Ovary (tissue), 9 donors: Measurements from ENCODE around the gene PAN3. TPM values are rescaled to one million over a fixed set of nuclear protein-coding genes. Genes with fewer than 3 reads are reported as not detected.
A peak's percentile ranks its signal among the peaks of the same experiment; 100 is the strongest.
"Not testable (repeated sequence)": the region's sequence is repeated elsewhere in the genome, so short reads cannot be mapped to it uniquely, and the experiment has no call there.

ENCODE experiments used
- DNase-seq, 5 donors: peaks; one replicate each; pipeline ENCODE4 v3.0.0-alpha.2; 2019 to 2020
- H3K27ac ChIP-seq, 2 donors: fragments of 200-600 bp; one replicate each; pipeline versions ENCODE4 v1.5.1 to v1.8.0; 2019 to 2022
- H3K27me3 ChIP-seq: fragments of 200-600 bp; one replicate; pipeline ENCODE4 v1.8.0; 2022
- H3K36me3 ChIP-seq: fragments of 200-600 bp; sonication (generic); one replicate; pipeline ENCODE4 v1.5.1; 2019
- H3K4me1 ChIP-seq: one replicate; pipeline ENCODE4 v1.8.1; 2013; ENCODE audit warnings: mild to moderate bottlenecking, moderate library complexity; ENCODE audit not compliant: insufficient read depth
- H3K4me3 ChIP-seq: fragments of 200-600 bp; sonication (generic); one replicate; pipeline ENCODE4 v1.5.1; 2017
- H3K9me3 ChIP-seq, 2 donors: fragments of 200-600 bp in 1 of 2; sonication (generic) in 1 of 2; one replicate each; pipeline versions ENCODE4 v1.5.1 to v1.8.1; 2013 to 2019; ENCODE audit warnings: mild to moderate bottlenecking in 1 of 2, moderate library complexity in 1 of 2
- EP300 ChIP-seq: sonication (generic); formaldehyde crosslinking; IDR thresholded peaks from one replicate; pipeline ENCODE4 v1.6.1; 2017; ENCODE audit warnings: antibody characterized with exemption
- POLR2A ChIP-seq: fragments of 450-650 bp; IDR thresholded peaks from one replicate; pipeline ENCODE4 v1.6.1; 2017; ENCODE audit warnings: antibody characterized with exemption, mild to moderate bottlenecking, moderate library complexity
- WGBS, 3 donors: extraction: QIAGEN DNeasy Blood & Tissue Kit in 1 of 3; methylation state at CpG; one replicate each; pipeline versions ENCODE4 v1.1.5 to v1.1.7; 2013 to 2017; 5-methylcytosine and 5-hydroxymethylcytosine counted together
- intact Hi-C, 4 donors: fragments of 100-400 bp; cut with DNase I; formaldehyde crosslinking; loops; one replicate each; pipeline versions ENCODE4 v1.11.0 to v1.15.1; 2022 to 2023
- polyA plus RNA-seq, 2 donors: library from polyadenylated mRNA; stranded (reverse); fragments of 200-250 nt in 1 of 2; fragments of 350-450 nt in 1 of 2; fragmentation: Illumina TruSeq in 1 of 2; extraction: RNeasy Lipid Tissue Mini Kit (QIAGEN cat#74804) in 1 of 2; gene quantifications; one replicate each; pipeline ENCODE4 v1.2.3, GENCODE V29; 2013 to 2014
- total RNA-seq, 7 donors: library from RNA; depleted of rRNA in 2 of 7; stranded (reverse); fragments of >200 nt in 2 of 7; fragmentation: NEBNext Ultra II Directional in 3 of 7; extraction: Animal tissue kit (Norgen Biotek cat#: 25700) in 3 of 7; gene quantifications; one replicate each; pipeline versions ENCODE4 v1.1.0 to v1.2.4, GENCODE V29; 2016 to 2023
- TF ChIP-seq, protein P1 (sequence below), 3 donors: fragments of 450-650 bp in 2 of 3; fragments of 200-600 bp in 1 of 3; IDR thresholded peaks; one replicate each; pipeline versions ENCODE4 v1.5.1 to v1.8.0; 2016 to 2022; ENCODE audit warnings: antibody characterized with exemption in 3 of 3, mild to moderate bottlenecking in 1 of 3
- donor health status: DM: no; HTN: no; CAD: no; lungs with moderate emphysema.
- donor health status: DM: no; HTN: no; CAD: no.
- donor health status: Bipolar disorder and iron deficiency.
- donor health status: DM: yes; HTN: yes; CAD: no.
- donor health status: DM: no; HTN: no; CAD: no.
- donor health status: DM: yes; HTN: yes; CAD: no.

Gene PAN3
- total and polyA plus RNA-seq, 9 donors, result 13.2 to 40.7 (median 35.7) TPM

DNA sequence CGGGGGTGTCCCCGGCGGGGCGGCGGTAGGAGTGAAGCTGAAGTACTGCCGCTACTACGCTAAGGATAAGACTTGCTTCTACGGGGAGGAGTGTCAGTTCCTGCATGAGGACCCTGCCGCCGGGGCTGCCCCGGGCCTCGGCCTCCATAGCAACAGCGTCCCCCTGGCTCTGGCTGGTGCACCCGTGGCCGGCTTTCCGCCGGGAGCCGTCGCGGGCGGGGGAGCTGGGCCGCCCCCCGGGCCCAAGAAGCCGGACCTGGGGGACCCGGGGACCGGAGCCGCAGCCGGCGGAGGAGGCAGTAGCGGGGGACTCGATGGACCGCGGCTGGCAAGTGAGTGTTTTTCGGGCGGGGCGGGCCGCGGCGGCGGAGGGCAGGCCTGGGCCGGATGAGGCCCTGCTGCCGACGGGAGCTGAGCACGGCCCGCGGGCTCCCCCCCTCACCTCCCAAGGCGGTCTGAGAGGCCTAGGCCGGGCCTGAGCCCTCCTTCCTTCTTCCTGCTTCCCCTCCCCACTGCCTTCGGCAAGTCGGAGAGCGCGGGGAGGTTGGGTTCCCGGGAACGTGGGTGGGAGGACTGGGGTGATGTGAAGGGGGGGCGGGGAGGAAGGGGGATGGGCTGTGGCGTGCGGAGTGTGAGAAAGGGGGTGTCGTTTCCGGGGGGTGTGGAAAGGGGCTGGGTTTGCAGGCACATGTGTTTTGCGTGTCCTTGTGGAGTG is 568 bp downstream of the PAN3 start:
- intact Hi-C loops, result no loop called here
- Histone ChIP-seq H3K4me3 (peak overlapping the region; percentile 99), H3K4me1 (no peaks in the 10 kb centered on the region), H3K27ac (peak overlapping the region; percentile 91 to 97), H3K9me3 (no peaks in the 10 kb centered on the region), H3K36me3 (no peaks in the 10 kb centered on the region), H3K27me3 (no peaks in the 10 kb centered on the region)
- peak; percentile 86 to 90 (median 88) for DNase-seq
- TF ChIP-seq POLR2A, result peak; percentile 67
- TF ChIP-seq, protein P1, sequence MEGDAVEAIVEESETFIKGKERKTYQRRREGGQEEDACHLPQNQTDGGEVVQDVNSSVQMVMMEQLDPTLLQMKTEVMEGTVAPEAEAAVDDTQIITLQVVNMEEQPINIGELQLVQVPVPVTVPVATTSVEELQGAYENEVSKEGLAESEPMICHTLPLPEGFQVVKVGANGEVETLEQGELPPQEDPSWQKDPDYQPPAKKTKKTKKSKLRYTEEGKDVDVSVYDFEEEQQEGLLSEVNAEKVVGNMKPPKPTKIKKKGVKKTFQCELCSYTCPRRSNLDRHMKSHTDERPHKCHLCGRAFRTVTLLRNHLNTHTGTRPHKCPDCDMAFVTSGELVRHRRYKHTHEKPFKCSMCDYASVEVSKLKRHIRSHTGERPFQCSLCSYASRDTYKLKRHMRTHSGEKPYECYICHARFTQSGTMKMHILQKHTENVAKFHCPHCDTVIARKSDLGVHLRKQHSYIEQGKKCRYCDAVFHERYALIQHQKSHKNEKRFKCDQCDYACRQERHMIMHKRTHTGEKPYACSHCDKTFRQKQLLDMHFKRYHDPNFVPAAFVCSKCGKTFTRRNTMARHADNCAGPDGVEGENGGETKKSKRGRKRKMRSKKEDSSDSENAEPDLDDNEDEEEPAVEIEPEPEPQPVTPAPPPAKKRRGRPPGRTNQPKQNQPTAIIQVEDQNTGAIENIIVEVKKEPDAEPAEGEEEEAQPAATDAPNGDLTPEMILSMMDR (IDR thresholded peaks at IDR 0.05), result no peak
- TF ChIP-seq EP300, result no peak
- WGBS, 3 donors, result 1% methylated on average over 28 to 59 of the region's 60 CpGs

DNA sequence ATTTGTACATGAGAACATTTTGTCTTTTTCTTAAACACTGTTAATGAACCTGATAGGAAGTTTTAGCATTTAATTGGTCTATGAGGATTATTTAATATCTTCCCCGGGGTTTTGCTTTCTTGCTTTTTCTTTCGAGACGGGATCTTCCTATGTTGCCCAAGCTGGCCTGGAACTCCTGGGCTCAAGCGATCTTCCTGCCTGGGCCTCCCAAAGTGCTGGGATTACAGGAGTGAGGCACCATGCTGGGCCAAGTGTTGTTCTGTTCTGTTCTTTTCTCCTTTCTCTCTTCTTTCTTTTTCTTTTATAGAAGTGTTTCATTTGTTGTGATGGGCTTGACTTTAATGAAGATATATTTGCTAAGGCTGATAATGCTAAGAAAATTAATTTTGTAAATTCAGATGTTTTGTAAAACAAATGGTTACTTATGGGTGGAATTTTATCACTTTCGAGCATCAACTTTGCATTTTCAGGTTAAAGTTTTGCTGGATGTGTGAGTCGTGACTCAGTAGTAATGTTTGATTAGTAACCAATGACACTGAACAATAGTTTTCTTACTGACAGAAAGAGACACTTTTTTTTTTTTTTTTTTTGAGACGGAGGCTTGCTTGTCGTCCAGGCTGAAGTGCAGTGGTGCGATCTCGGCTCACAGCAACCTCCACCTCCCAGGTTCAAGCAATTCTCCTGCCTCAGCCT is 2.2 kb downstream of the PAN3 start:
- Histone ChIP-seq H3K9me3 (no peaks in the 10 kb centered on the region), H3K36me3 (no peaks in the 10 kb centered on the region), H3K4me1 (peaks cover 2% of the 10 kb centered on the region), H3K4me3 (no peak overlapping the region), H3K27me3 (no peaks in the 10 kb centered on the region), H3K27ac (no peak overlapping the region)
- 60 to 62% (median 61%) methylated on average over 10 of the region's 10 CpGs for WGBS, 3 donors
- intact Hi-C loops, result no loop called here
- DNase-seq, result no peak
- TF ChIP-seq, protein P1 (IDR thresholded peaks at IDR 0.05), result no peak
- TF ChIP-seq POLR2A, result no peak
- TF ChIP-seq EP300, result no peak

DNA sequence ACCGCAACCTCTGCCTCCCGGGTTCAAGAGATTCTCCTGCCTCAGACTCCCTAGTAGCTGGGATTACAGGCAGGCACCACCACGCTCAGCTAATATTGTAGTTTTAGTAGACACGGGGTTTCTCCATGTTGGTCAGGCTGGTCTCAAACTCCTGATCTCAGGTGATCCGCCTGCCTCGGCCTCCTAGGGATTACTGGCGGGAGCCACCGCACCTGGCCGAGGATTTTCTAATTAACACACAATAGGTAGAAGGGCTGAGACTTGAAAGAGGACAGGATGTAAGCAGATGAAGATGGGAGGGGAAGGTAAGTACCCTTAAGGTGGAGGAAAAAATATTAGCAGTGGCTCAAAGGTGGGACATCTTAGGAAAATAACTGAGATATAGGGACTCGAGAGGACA is 3.2 kb downstream of the PAN3 start:
- H3K4me1 ChIP-seq, H3K36me3 ChIP-seq, intact Hi-C loops, H3K4me3 ChIP-seq, H3K9me3 ChIP-seq, H3K27me3 ChIP-seq, H3K27ac ChIP-seq, DNase-seq: not testable (repeated sequence)
- WGBS, 3 donors, result 88 to 91% (median 89%) methylated on average over 10 of the region's 10 CpGs

DNA sequence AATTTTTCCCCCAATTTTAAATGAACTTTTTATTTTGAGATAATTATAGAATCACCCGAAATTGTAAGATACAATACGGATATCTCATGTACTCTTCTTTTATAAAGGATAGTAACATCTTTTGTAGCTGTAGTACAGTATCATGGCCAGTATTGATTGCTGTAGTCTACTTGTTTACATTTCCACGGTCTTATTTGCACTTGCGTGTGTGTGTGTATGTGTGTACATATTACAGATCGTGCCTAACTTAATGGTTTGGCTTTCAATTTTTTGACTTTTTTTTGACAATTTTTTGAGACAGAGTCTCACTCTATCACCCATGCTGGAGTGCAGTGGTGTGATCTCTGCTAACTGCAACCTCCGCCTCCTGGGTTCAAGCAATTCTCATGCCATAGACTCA is 6.7 kb downstream of the PAN3 start:
- TF ChIP-seq POLR2A (no peak), EP300 (no peak)
- TF ChIP-seq, protein P1 (IDR thresholded peaks at IDR 0.05), result no peak
- WGBS, 3 donors, result 96 to 97% (median 96%) methylated on average over 6 of the region's 6 CpGs
- H3K36me3 ChIP-seq, result no peaks in the 10 kb centered on the region
- intact Hi-C loops, result no loop called here
- no peaks in the 10 kb centered on the region for H3K9me3 ChIP-seq
- no peaks in the 10 kb centered on the region for H3K27me3 ChIP-seq
- no peak overlapping the region for H3K27ac ChIP-seq
- H3K4me3 ChIP-seq, result no peak overlapping the region
- no peak for DNase-seq
- H3K4me1 ChIP-seq, result peaks cover 6% of the 10 kb centered on the region

DNA sequence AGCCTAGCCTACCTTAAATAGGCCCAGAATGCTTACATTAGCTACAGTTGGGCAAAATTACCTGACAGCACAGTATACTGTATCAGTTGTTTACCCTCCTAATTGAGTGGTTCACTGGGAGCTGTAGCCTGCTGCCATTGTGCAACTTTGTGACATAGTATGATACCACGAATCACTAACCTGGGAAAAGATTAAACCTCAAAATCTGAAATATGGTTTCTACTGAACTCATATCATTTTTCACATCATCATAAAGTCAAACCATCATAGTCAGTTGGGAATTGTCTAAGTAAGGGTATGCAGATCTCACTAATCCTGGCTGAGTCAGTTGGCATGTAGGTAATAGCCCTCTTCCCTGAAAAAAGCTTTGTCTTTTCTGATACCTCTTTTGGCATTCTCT is 9.2 kb downstream of the PAN3 start:
- no peak for DNase-seq
- Histone ChIP-seq H3K27me3 (no peaks in the 10 kb centered on the region), H3K9me3 (no peaks in the 10 kb centered on the region), H3K4me3 (no peak overlapping the region), H3K4me1 (peaks cover 7% of the 10 kb centered on the region), H3K27ac (no peak overlapping the region), H3K36me3 (no peaks in the 10 kb centered on the region)
- WGBS, 3 donors, result 86 to 90% (median 87%) methylated on average over 1 of the region's 1 CpG
- no peak for TF ChIP-seq POLR2A
- no peak for TF ChIP-seq EP300
- TF ChIP-seq, protein P1 (IDR thresholded peaks at IDR 0.05), result no peak
- intact Hi-C loops, result no loop called here
